ENCODE measurements around the gene MOGAT1. TPM values are rescaled to one million over a fixed set of nuclear protein-coding genes. Genes with fewer than 3 reads are reported as not detected.

Gene MOGAT1
- total and polyA plus RNA-seq, 2 of the 13 experiments (the other 11 are each of a cell fraction or from before 2014, with no cell fraction given), result 0.98 to 4.3 TPM

DNA sequence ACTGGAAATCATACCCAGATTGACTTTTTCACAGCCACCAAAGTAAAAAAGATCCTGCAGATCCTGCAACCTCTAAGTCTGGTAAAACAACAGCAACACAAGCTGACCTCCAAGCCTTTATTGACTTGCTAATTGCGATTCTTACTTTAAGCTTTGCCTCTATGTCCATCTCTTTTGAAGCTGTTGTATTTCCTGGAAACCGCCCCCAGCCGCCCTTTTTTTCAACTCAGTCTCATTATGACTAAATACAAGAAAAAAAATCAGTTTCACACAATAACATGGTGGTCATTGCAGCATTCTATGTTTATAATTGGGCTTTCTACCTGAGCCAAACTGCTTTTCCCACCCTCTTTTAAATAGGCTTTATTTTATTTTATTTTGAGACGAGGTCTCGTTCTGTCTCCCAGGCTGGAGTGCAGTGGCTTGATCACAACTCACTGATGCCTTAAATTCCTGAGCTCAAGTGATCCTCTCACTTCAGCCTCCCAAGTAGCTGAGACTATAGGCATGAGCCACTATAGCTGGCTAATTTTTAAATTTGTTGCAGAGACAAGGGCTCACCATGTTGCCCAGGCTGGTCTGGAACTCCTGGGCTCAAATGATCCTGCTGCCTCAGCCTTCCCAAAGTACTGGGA is 76.2 kb downstream of the MOGAT1 start:
- ChIA-PET CTCF (ENCODE audit: low intra/inter-chr PET ratio, low total read pairs) (no interaction called here), POLR2A (no interaction called here)
- intact Hi-C loops (cut with micrococcal nuclease; ENCODE audit: unreplicated experiment) (no loop called here), in situ Hi-C loops (cut with HindIII; ENCODE audit: extremely low pct_ligation_motif_present, low pct_unique_long_range_greater_than_20kb) (no loop called here)
- no peaks in the 10 kb centered on the region for H3K9me3 ChIP-seq (ENCODE audit: low read length)
- WGBS (ENCODE audit: low lambda C conversion rate), result 90% methylated on average over 5 of the region's 5 CpGs
- FAIRE-seq, result no peak
- H4K20me1 ChIP-seq (ENCODE audit: insufficient read depth, low read length), result no peaks in the 10 kb centered on the region
- H3K9ac ChIP-seq (ENCODE audit: insufficient read depth, low read depth, low read length), result no peak overlapping the region
- DNase-seq (ENCODE audit: low spot score), result no peak
- H3K36me3 ChIP-seq (replicated peaks in 1 of 2; ENCODE audit: control insufficient read depth in 1 of 2, insufficient read depth in 2 of 2, low read length in 2 of 2), result no peaks in the 10 kb centered on the region
- no peak for TF ChIP-seq SMARCE1 (IDR thresholded peaks at IDR 0.05; ENCODE audit: borderline replicate concordance)
- no peak for TF ChIP-seq SIX4 (CRISPR knock-in tag; IDR thresholded peaks at IDR 0.05)
- TF ChIP-seq, protein P1, sequence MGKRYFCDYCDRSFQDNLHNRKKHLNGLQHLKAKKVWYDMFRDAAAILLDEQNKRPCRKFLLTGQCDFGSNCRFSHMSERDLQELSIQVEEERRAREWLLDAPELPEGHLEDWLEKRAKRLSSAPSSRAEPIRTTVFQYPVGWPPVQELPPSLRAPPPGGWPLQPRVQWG (CRISPR knock-in tag; IDR thresholded peaks at IDR 0.05; ENCODE audit: borderline replicate concordance, low read depth), result no peak
- no peak for TF ChIP-seq NONO (IDR thresholded peaks at IDR 0.05)
- TF ChIP-seq NONO (CRISPR knock-in tag; conservative IDR thresholded peaks at IDR 0.05), result no peak
- no peak for TF ChIP-seq CC2D1A (CRISPR knock-in tag; IDR thresholded peaks at IDR 0.05)
- no peak for TF ChIP-seq ZNF761 (CRISPR knock-in tag; conservative IDR thresholded peaks at IDR 0.05)
- no peak for TF ChIP-seq ZNF276 (CRISPR knock-in tag; IDR thresholded peaks at IDR 0.05; ENCODE audit: low read depth)
- no peak for TF ChIP-seq ZMYM2 (CRISPR knock-in tag; IDR thresholded peaks at IDR 0.05)
- TF ChIP-seq, protein P2, sequence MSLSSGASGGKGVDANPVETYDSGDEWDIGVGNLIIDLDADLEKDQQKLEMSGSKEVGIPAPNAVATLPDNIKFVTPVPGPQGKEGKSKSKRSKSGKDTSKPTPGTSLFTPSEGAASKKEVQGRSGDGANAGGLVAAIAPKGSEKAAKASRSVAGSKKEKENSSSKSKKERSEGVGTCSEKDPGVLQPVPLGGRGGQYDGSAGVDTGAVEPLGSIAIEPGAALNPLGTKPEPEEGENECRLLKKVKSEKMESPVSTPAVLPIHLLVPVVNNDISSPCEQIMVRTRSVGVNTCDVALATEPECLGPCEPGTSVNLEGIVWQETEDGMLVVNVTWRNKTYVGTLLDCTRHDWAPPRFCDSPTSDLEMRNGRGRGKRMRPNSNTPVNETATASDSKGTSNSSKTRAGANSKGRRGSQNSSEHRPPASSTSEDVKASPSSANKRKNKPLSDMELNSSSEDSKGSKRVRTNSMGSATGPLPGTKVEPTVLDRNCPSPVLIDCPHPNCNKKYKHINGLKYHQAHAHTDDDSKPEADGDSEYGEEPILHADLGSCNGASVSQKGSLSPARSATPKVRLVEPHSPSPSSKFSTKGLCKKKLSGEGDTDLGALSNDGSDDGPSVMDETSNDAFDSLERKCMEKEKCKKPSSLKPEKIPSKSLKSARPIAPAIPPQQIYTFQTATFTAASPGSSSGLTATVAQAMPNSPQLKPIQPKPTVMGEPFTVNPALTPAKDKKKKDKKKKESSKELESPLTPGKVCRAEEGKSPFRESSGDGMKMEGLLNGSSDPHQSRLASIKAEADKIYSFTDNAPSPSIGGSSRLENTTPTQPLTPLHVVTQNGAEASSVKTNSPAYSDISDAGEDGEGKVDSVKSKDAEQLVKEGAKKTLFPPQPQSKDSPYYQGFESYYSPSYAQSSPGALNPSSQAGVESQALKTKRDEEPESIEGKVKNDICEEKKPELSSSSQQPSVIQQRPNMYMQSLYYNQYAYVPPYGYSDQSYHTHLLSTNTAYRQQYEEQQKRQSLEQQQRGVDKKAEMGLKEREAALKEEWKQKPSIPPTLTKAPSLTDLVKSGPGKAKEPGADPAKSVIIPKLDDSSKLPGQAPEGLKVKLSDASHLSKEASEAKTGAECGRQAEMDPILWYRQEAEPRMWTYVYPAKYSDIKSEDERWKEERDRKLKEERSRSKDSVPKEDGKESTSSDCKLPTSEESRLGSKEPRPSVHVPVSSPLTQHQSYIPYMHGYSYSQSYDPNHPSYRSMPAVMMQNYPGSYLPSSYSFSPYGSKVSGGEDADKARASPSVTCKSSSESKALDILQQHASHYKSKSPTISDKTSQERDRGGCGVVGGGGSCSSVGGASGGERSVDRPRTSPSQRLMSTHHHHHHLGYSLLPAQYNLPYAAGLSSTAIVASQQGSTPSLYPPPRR (CRISPR knock-in tag; IDR thresholded peaks at IDR 0.05; ENCODE audit: borderline replicate concordance), result no peak
- no peaks in the 10 kb centered on the region for H3K79me2 ChIP-seq (ENCODE audit: insufficient read depth, low read length)
- ATAC-seq, result no peak
- no peak overlapping the region for H3K4me2 ChIP-seq (ENCODE audit: low read depth, low read length)
- H3K4me3 ChIP-seq (replicated peaks in 1 of 3; ENCODE audit: insufficient read depth in 1 of 3, low read depth in 2 of 3, low read length in 3 of 3), result no peak overlapping the region
- no TSS peak for BruUV-seq (replicated peaks)
- no peaks in the 10 kb centered on the region for H3K27me3 ChIP-seq (ENCODE audit: control insufficient read depth in 1 of 2, insufficient read depth in 2 of 2, low read length in 2 of 2)
- H3K4me1 ChIP-seq (ENCODE audit: insufficient read depth, low read length), result peaks cover 59% of the 10 kb centered on the region
- H3K27ac ChIP-seq (ENCODE audit: extremely low read length, insufficient read depth, low read length), result no peak overlapping the region
- H2AFZ ChIP-seq (ENCODE audit: low read length), result no peak overlapping the region

Measured in HepG2 (cell line).